HepG2 (cell line): ENCODE measurements around the gene USP32. TPM values are rescaled to one million over a fixed set of nuclear protein-coding genes. Genes with fewer than 3 reads are reported as not detected.

Source experiments
- FOXO4 ChIP-seq: sonication (generic); formaldehyde crosslinking; conservative IDR thresholded peaks from 2 replicates; pipeline ENCODE4 v1.8.1; 2023; ENCODE audit warnings: missing genetic modification reagents
- MATR3 ChIP-seq: sonication (generic); formaldehyde crosslinking; IDR thresholded peaks from 2 replicates; pipeline ENCODE4 v1.4.0; 2020; ENCODE audit warnings: missing genetic modification reagents
- MTA1 ChIP-seq: sonication (generic); formaldehyde crosslinking; IDR thresholded peaks from 2 replicates; pipeline ENCODE4 v1.4.0; 2020; ENCODE audit warnings: missing genetic modification reagents, mild to moderate bottlenecking, borderline replicate concordance
- PHF5A ChIP-seq: IDR thresholded peaks from one replicate; pipeline ENCODE4 v1.6.1; 2018; ENCODE audit warnings: low read depth, missing genetic modification reagents; ENCODE audit not compliant: unreplicated experiment
- RBM39 ChIP-seq: fragments of 200-400 bp; formaldehyde crosslinking; IDR thresholded peaks from one replicate; pipeline ENCODE4 v1.6.1; 2018; ENCODE audit warnings: antibody characterized with exemption, mild to moderate bottlenecking, low read depth, low read length; ENCODE audit not compliant: poor library complexity, severe bottlenecking
- RFXANK ChIP-seq: IDR thresholded peaks from 2 replicates; pipeline ENCODE4 v1.6.1; 2016
- SMYD3 ChIP-seq: sonication (generic); formaldehyde crosslinking; IDR thresholded peaks from 2 replicates; pipeline ENCODE4 v1.8.1; 2023; ENCODE audit warnings: mild to moderate bottlenecking, missing genetic modification reagents
- SP5 ChIP-seq: IDR thresholded peaks from 2 replicates; pipeline ENCODE4 v1.6.1; 2016; ENCODE audit warnings: low read depth, borderline replicate concordance
- ZBTB2 ChIP-seq: sonication (generic); formaldehyde crosslinking; IDR thresholded peaks from 2 replicates; pipeline ENCODE4 v1.8.0; 2022; ENCODE audit warnings: low read depth, missing genetic modification reagents
- ZFP37 ChIP-seq: sonication (generic); formaldehyde crosslinking; IDR thresholded peaks from 2 replicates; pipeline ENCODE4 v1.4.0; 2020; ENCODE audit warnings: missing genetic modification reagents, borderline replicate concordance
- ZNF136 ChIP-seq: sonication (generic); formaldehyde crosslinking; IDR thresholded peaks from 2 replicates; pipeline ENCODE4 v1.8.1; 2022; ENCODE audit warnings: low read depth, mild to moderate bottlenecking, moderate library complexity, missing genetic modification reagents
- ZNF451 ChIP-seq: sonication (generic); formaldehyde crosslinking; IDR thresholded peaks from 2 replicates; pipeline ENCODE4 v1.5.0; 2020; ENCODE audit warnings: mild to moderate bottlenecking, missing genetic modification reagents
- ZNF484 ChIP-seq: sonication (generic); formaldehyde crosslinking; IDR thresholded peaks from 2 replicates; pipeline ENCODE4 v1.5.1; 2020; ENCODE audit warnings: mild to moderate bottlenecking, low read depth, missing genetic modification reagents, borderline replicate concordance
- ZNF513 ChIP-seq: sonication (generic); formaldehyde crosslinking; conservative IDR thresholded peaks from 2 replicates; pipeline ENCODE4 v1.5.0; 2020; ENCODE audit warnings: missing genetic modification reagents
- ZNF550 ChIP-seq: sonication (generic); formaldehyde crosslinking; IDR thresholded peaks from 2 replicates; pipeline ENCODE4 v1.4.0; 2020; ENCODE audit warnings: mild to moderate bottlenecking, missing genetic modification reagents, borderline replicate concordance
- ZNF619 ChIP-seq: sonication (generic); formaldehyde crosslinking; IDR thresholded peaks from 2 replicates; pipeline ENCODE4 v1.4.0; 2020; ENCODE audit warnings: mild to moderate bottlenecking, missing genetic modification reagents
- ZNF800 ChIP-seq: sonication (generic); formaldehyde crosslinking; IDR thresholded peaks from 2 replicates; pipeline ENCODE4 v1.4.0; 2020; ENCODE audit warnings: missing genetic modification reagents
- polyA plus RNA-seq, 8 experiments: library from polyadenylated mRNA; depleted of rRNA in 3 of 8; stranded (reverse) in 7 of 8; unstranded in 1 of 8; fragments of >200 nt; fragmentation: Illumina TruSeq in 4 of 8; extraction: Trizol in 4 of 8; gene quantifications; 2 replicates each; pipeline versions ENCODE4 v1.2.1 to v1.2.3, GENCODE V29; 2011 to 2016; ENCODE audit warnings: low read depth in 4 of 8, missing spikeins in 1 of 8, mixed read lengths in 1 of 8; ENCODE audit not compliant: insufficient read depth in 1 of 8
- total RNA-seq, 5 experiments: library from RNA; depleted of rRNA; stranded (reverse); fragments of >200 nt; fragmentation: Illumina TruSeq; extraction: Trizol; gene quantifications; 2 replicates each; pipeline ENCODE4 v1.2.3, GENCODE V29; 2016; ENCODE audit warnings: low read depth in 1 of 5
- TF ChIP-seq, protein P1 (sequence below): sonication (generic); formaldehyde crosslinking; conservative IDR thresholded peaks from 2 replicates; pipeline ENCODE4 v1.4.0; 2020; ENCODE audit warnings: missing genetic modification reagents
- TF ChIP-seq, protein P2 (sequence below): sonication (generic); formaldehyde crosslinking; IDR thresholded peaks from 2 replicates; pipeline ENCODE4 v1.5.0; 2020; ENCODE audit warnings: missing genetic modification reagents

USP32 gene
- total and polyA plus RNA-seq, 2 of the 13 experiments (the other 11 are each of a cell fraction or from before 2014, with no cell fraction given) = 24.9 to 39.9 TPM

- TF ChIP-seq, protein P1, sequence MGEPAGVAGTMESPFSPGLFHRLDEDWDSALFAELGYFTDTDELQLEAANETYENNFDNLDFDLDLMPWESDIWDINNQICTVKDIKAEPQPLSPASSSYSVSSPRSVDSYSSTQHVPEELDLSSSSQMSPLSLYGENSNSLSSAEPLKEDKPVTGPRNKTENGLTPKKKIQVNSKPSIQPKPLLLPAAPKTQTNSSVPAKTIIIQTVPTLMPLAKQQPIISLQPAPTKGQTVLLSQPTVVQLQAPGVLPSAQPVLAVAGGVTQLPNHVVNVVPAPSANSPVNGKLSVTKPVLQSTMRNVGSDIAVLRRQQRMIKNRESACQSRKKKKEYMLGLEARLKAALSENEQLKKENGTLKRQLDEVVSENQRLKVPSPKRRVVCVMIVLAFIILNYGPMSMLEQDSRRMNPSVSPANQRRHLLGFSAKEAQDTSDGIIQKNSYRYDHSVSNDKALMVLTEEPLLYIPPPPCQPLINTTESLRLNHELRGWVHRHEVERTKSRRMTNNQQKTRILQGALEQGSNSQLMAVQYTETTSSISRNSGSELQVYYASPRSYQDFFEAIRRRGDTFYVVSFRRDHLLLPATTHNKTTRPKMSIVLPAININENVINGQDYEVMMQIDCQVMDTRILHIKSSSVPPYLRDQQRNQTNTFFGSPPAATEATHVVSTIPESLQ (CRISPR knock-in tag) = no peak; the same call in 1 of the 2 replicates
- peak; percentile 7; the same call in 1 of the 2 replicates for TF ChIP-seq ZFP37 (CRISPR knock-in tag)
- 0 out of 2 replicates have a peak, but pooled peaks have one; percentile 37 for TF ChIP-seq ZNF136 (CRISPR knock-in tag)
- TF ChIP-seq PHF5A = peak; percentile 52
- 0 out of 2 replicates have a peak, but pooled peaks have one; percentile 43 for TF ChIP-seq RFXANK (CRISPR knock-in tag)
- TF ChIP-seq ZNF484 (CRISPR knock-in tag) = no peak
- peak; percentile 91 for TF ChIP-seq RBM39
- peak; percentile 52 for TF ChIP-seq ZNF451 (CRISPR knock-in tag)
- no peak for TF ChIP-seq ZNF550
- peak; percentile 94 for TF ChIP-seq SMYD3 (CRISPR knock-in tag)
- no peak for TF ChIP-seq MATR3 (CRISPR knock-in tag)
- peak; percentile 70 for TF ChIP-seq SP5
- TF ChIP-seq ZNF800 (CRISPR knock-in tag) = peak; percentile 70
- TF ChIP-seq, protein P2, sequence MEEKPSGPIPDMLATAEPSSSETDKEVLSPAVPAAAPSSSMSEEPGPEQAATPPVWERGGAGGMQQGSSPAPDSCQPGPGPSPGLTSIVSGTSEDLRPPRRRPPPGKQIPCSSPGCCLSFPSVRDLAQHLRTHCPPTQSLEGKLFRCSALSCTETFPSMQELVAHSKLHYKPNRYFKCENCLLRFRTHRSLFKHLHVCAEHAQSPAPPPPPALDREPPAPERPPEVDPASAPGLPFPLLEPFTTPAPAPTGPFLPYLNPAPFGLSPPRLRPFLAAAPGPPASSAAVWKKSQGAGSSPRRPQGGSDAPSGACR = 0 out of 2 replicates have a peak, but pooled peaks have one; percentile 60
- no peak for TF ChIP-seq ZNF513 (CRISPR knock-in tag)
- peak; percentile 100 for TF ChIP-seq ZBTB2 (CRISPR knock-in tag)
- TF ChIP-seq ZNF619 = peak; percentile 76; the same call in 1 of the 2 replicates
- TF ChIP-seq FOXO4 (CRISPR knock-in tag) = no peak
- peak; percentile 94 for TF ChIP-seq MTA1 (CRISPR knock-in tag)
Measured at GRCh38 chr17:60392042-60392844, at the start of gene USP32 (continued).
